HG02798 (cell line): Measurements from ENCODE around the gene CACNA1G.

Source experiments
- ATAC-seq: cut with Tn5 transposase; IDR thresholded peaks from one replicate; pipeline ENCODE4 v1.9.1; 2021; ENCODE audit warnings: mild to moderate bottlenecking; ENCODE audit not compliant: unreplicated experiment, poor library complexity

CACNA1G gene

DNA sequence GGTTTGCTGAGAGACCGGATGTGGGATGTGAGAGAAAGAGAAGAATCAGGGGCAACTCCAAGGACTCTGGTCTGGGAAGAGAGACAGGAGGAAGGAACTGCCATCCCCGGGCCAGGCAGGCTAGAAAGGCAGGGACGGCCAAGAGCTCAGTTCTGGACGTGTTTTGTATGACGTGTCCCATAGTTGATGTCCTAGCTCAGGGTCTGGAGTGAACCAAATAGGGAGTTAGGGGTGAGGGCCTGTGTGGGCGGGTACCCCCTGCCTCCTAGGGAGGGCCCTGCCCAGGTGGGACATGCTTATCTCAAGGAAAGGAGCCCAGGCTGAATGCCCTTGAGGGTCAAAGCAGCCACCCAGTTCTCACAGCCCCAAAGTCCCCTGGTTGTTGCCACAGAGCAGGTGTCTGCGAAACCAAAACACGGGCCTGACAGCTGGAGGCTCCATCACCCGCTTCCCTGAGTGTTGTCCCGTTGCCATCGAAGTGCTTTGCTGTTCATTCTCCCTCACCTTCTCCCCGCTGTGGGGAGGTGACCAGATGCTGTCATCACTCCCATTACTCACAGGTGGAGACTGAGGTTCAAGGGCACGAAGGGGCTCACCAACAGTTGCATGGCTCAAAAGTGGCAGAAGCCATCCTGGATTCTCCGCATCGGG is 81.7 kb downstream of the CACNA1G start:
- ATAC-seq = no peak

- no peak for ATAC-seq
Observed at GRCh38 chr17:50642722-50643656, 82.5 kb downstream of the CACNA1G start.

DNA sequence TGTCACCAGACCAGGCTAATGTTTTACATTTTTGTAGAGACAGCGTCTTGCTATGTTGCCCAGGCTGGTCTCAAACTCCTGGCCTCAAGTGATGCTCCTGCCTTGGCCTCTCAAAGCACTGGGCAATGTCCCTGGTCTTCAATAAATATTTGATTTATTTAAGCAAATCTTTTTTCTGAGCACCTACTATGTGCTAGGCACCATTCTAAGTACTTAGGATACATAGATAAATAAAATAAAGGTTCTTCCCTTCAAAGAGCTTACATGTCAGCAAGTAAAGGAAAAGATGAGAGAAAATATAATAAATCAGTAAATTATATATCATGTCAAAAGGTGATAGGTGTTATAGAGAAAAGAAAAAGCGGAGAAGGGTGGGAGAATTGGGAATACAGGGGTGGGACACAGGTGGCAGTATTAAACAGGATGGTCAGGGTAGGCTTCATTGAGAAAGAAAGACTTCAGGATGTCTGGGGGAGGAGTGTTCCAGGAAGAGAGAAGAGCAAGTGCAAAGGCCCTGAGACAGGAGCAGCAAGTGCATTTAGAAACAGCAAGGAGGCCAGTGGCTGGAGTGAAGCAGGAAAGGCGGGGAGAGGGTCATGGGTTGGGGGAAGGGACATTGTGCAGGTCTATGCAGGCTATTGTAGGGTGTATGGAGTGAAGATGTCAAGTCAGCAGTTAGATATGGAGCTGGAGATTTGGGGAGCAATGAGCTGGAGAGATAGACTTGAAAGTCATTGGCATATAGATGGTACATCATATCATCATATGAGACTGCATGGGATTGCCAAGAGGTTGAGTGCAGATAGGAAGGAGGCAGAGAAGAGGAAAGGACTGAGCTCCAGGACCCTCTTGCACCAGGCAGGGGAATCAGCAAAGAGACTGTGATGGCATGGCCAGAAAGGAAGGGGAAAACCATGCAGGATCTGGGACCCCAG is 85.5 kb downstream of the CACNA1G start:
- no peak for ATAC-seq

DNA sequence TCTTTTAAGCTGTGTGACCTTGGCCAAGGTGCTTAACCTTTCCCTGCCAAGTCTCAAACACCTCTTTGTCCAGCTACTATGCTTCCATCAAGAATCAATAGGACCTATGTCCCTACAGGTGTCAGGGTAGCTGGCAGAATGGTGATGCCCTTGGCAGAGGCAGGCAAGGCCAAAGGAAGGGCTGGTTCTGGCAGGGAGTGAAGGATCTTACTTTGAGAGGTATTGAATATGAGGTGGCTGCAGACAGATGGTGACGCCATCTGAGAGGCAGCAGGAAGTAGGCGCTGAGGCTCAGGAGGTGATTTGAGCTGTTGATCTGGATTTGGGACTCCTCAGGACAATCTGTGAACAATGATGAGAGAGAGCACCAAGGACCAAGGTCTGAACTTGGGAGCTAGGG is 86.7 kb downstream of the CACNA1G start:
- no peak for ATAC-seq

DNA sequence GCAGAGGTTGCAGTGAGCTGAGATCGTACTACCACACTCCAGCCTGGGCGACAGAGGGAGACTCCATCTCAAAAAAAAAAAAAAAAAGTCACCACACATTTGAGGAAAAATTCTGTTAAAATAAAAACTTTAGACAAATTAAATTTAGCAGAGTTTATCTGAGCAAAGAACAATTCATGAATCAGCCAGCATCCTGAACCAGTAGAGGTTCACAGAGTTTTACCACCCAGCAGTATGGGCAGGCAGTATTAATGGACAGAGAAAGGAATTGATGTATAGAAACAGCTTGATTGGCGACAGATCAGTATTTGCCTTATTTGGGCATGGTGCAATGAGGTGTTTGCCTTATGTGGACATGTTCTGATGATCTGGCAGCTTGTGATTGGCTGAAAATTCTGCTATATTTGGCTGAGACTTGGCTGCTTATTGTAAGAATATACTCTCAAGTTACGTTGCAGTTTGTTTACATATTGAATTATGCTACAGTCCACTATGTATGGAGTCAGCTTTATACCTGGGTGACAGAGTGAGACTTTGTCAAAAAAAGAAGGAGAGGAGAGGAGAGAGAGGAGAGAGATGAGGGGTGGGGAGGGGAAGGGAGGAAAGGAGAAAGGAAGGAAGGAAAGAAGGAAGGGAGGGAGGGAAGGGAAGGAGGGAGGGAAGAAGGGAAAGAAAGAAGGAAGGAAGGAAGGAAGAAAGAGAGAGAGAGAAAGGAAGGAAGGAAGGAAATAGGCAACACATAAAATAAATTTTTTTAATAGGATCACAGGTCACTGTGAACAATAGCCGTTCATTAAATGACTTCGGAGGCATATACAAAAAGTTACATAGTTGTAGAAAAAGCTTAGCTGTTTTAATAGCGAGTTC is 88.8 kb downstream of the CACNA1G start:
- ATAC-seq = no peak

DNA sequence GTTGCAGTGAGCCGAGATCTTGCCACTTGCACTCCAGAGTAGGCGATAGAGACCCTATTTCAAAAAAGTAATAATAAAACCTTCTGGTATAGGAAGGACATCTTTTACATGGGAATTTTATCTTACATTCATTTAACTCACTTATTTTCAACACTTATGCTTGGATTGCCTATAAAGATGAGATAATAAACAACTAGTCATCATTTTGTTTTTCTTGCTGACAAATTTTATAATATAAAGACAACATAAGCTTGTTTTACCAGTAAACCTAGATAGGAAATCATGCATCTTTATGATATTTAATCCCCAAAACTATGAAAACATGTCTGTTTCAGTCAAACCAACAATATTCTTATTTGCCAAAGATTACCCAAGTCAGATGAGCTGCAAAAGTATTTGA is 91.1 kb downstream of the CACNA1G start:
- ATAC-seq = no peak

DNA sequence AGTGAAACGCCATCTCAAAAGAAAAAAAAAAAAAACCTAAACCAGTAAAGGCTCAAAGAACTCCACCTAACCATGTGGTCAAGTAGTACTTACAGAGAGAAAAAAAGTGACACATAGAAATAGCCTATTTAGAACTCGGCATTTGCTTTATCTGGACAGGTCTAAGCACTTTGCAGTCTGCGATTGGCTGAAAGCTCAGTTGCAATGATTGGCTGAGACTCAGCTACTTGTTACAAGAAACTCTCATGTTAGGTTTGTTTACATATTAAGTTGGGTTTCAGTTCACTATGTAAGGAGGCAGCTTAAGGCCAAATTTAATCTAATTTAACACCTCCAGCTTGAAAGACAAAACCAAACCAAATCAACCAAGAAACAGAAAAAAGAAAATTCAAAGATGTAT is 93.2 kb downstream of the CACNA1G start:
- no peak for ATAC-seq

DNA sequence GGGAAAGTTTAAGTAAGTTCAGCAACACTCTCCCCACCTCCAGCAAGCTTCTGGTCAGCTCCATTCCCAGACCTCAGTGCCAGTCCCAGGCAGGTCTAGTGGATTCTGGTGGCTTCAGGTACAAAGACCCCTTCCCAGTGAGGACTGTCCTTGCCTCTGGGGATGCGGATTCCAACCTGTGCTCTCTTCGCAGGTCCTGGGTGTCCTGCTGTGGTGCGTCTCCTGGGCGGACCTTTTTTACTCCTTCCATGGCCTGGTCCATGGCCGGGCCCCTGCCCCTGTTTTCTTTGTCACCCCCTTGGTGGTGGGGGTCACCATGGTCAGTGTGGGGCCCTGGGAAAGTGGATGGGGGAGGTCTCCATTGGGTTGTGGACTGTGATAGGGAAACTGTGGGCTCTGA is 96.0 kb downstream of the CACNA1G start:
- no peak for ATAC-seq

GRCh38 chr17:50657054-50657453 is 96.5 kb downstream of the CACNA1G start:
- no peak for ATAC-seq

DNA sequence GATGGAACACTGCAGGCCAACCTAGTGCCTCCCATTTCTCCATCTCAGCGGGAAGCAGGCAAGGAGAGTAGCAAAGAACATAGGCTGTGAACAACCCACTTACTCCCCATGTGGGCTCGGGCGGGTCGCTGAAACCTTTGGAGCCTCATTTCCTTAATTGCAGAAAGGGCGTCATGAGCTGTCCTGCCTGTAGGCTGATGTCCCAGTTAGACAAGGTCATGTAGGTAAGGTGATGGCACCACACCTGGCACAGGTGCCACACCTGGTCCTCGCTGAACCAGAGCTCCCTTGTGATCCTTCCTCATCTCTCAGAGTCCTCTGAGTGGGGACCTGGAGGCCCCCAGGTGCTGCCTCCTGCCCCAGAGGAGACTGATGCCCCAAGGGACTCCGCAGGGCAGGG is 97.1 kb downstream of the CACNA1G start:
- ATAC-seq = no peak

DNA sequence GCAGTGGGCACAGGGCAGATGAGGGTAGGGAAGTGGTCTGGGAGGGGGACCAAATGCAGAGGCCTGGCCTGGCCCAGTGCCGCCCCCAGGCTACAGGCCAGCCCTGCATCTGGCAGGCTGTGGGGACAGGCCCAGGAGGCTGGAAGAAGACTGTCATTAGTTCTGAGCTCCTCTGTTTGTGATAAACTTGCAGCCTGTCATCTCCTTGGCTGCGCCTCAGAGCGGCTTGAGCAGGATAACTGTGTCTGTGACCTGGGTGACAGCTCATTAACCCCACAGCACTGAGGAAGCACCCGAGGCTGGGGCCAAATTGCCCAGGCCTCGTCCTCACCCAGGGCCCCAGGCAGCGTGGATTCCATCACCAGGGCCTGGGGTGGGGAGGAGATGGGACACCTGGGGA is 98.1 kb downstream of the CACNA1G start:
- ATAC-seq = no peak

DNA sequence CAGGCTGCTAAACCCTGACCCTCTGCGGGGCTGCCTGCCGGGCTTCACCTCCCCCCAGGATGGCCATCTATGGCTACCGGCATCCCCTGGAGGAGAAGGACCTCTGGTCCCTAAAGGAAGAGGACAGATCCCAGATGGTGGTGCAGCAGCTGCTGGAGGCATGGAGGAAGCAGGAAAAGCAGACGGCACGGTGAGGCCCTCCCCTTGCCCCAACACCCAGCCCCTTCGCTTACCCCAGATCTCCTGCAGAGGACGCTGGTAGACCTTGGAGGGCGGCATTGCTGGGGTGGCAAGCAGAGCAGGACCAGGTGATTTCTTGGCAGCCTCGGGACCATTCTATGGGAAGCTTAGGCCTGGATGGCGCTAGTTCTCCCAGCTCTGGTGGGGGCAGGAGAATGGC is 98.7 kb downstream of the CACNA1G start:
- no peak for ATAC-seq

DNA sequence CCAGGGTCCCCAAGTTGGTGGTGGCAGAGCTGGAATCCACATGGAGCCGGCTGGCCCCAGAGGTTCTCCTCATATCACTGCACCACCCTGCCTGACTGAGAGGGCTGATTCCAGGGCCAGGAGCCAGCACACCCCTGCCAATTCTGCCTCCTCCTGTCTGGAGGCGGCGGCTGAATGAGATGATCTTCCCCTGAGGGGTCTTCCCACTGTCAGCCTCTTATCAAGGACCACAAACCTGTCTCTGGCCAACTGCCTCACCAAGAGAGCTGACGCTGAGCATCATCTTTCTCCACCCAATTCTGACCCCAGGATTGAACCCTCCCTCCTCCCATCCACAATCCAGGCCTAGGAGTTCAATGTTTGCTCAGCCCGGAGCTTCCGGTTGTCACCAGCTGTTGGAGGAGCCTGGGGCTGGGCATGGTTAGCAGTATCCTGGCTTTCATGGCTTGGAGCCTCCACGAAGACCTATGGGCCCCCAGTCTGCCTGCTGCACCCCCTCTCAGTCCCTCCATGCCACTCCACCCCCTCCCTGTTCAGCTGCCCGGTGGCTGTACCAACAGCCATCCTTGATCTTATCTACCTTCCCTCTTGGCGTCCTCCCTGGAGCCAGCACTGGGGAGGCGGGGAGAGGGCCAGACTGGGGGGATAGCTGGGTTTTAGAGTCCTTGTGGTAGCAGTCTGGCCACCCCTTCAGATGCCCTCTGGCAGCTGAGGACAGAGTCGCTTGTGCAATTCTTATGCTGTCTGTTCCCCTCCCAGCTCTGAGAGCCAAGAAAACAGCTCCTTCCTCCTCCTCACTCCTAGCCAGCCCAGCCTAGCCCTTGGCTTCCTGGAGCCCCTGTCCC is 99.7 kb downstream of the CACNA1G start:
- ATAC-seq = no peak

GRCh38 chr17:50660887-50661345 is 100.4 kb downstream of the CACNA1G start:
- no peak for ATAC-seq

DNA sequence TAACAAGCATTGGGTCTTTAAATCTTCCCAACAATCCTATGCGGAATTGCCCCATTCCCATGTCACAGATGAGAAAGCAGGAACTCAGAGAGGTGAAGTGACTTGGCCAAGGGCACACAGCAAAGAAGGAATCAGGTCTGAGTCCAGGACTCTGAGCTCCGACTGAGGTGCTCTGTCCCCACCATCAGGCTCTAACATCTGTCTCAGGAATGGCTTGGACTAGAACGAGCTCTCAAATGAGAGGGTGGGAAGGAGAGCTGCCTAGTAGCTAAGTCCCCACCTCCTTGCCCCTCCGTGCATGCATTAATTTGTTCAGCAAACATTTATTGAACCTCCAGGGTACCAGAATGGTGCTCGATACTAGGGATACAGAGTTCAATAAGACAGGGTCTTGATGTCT is 100.8 kb downstream of the CACNA1G start:
- no peak for ATAC-seq

DNA sequence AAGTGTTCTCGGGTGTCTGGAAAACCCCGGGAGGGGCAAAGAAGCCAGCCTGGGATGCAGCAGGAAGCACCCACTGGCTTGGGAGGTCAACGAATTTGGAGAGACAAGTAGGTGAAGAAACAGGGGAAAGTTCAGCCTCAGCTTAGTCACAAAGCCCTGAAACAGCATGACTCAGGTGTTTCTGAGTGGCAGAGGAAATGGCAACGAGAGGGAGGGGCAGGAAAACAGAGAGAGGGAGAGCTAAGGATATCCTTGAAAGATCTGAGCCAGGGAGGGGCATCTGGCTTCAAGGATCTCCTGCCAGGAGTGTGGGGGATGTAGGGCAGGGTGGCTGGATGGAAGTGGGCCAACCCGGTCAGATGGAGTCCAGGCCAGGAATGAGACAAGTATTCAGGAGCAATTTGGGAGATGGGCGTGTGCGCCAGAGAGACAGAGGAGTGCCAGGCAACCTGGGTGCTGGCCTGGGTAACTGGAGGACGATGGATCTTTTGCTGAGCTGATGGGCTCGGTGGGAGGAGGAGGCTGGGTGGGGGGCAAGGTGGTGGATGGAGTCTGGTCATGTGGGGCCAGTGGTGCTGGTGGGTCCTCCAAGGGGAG is 101.4 kb downstream of the CACNA1G start:
- no peak for ATAC-seq

GRCh38 chr17:50662632-50663225 is 102.2 kb downstream of the CACNA1G start:
- no peak for ATAC-seq

- no peak for ATAC-seq
Observed at GRCh38 chr17:50663812-50664374, 103.4 kb downstream of the CACNA1G start.
